HG03045 (cell line): ENCODE measurements around the gene ABHD2.
"Not testable (repeated sequence)": the region's sequence is repeated elsewhere in the genome, so short reads cannot be mapped to it uniquely, and the experiment has no call there.

ENCODE experiments used
- ATAC-seq: cut with Tn5 transposase; IDR thresholded peaks from one replicate; pipeline ENCODE4 v1.9.1; 2021; ENCODE audit warnings: mild to moderate bottlenecking, moderate library complexity; ENCODE audit not compliant: unreplicated experiment

Gene ABHD2

GRCh38 chr15:89136818-89137772 is 48.8 kb downstream of the ABHD2 start:
- ATAC-seq: no peak

GRCh38 chr15:89137926-89138325 is 49.7 kb downstream of the ABHD2 start:
- no peak for ATAC-seq

- ATAC-seq: no peak
Measured at GRCh38 chr15:89138999-89139612, 50.9 kb downstream of the ABHD2 start.

- ATAC-seq: no peak
Measured at GRCh38 chr15:89139613-89140499, 51.6 kb downstream of the ABHD2 start.

GRCh38 chr15:89140595-89140994 is 52.3 kb downstream of the ABHD2 start:
- no peak for ATAC-seq

GRCh38 chr15:89141159-89141558 is 52.9 kb downstream of the ABHD2 start:
- ATAC-seq: not testable (repeated sequence)

GRCh38 chr15:89141885-89142284 is 53.6 kb downstream of the ABHD2 start:
- ATAC-seq: no peak

GRCh38 chr15:89142423-89142822 is 54.2 kb downstream of the ABHD2 start:
- no peak for ATAC-seq

GRCh38 chr15:89143503-89144162 is 55.4 kb downstream of the ABHD2 start:
- no peak for ATAC-seq

- no peak for ATAC-seq
Measured at GRCh38 chr15:89144491-89144890, 56.2 kb downstream of the ABHD2 start.

GRCh38 chr15:89146366-89146765 is 58.1 kb downstream of the ABHD2 start:
- no peak for ATAC-seq

- no peak for ATAC-seq
Measured at GRCh38 chr15:89148126-89148525, 59.9 kb downstream of the ABHD2 start.

GRCh38 chr15:89149501-89150101 is 61.3 kb downstream of the ABHD2 start:
- ATAC-seq: no peak

GRCh38 chr15:89150287-89150686 is 62.0 kb downstream of the ABHD2 start:
- no peak for ATAC-seq

- no peak for ATAC-seq
Measured at GRCh38 chr15:89150762-89151664, 62.8 kb downstream of the ABHD2 start.

GRCh38 chr15:89155122-89155521 is 66.9 kb downstream of the ABHD2 start:
- no peak for ATAC-seq

- no peak for ATAC-seq
Measured at GRCh38 chr15:89155656-89156055, 67.4 kb downstream of the ABHD2 start.

GRCh38 chr15:89157061-89157460 is 68.8 kb downstream of the ABHD2 start:
- no peak for ATAC-seq

GRCh38 chr15:89157918-89158564 is 69.8 kb downstream of the ABHD2 start:
- ATAC-seq: no peak
